Mucosa of descending colon (tissue), 3 donors: ENCODE measurements around the gene ACBD6. TPM values are rescaled to one million over a fixed set of nuclear protein-coding genes. Genes with fewer than 3 reads are reported as not detected.
A peak's percentile ranks its signal among the peaks of the same experiment; 100 is the strongest.

Source experiments
- ATAC-seq: fragments of 200-7000 bp; cut with Tn5 transposase; one replicate; pipeline ENCODE4 v1.9.1; 2020; ENCODE audit warnings: mild to moderate bottlenecking, moderate library complexity
- DNase-seq, 3 donors: peaks; one replicate each; pipeline ENCODE4 v3.0.0-alpha.2; 2020
- H3K36me3 ChIP-seq: fragments of 200-600 bp; one replicate; pipeline ENCODE4 v1.8.0; 2021; ENCODE audit warnings: low read depth, mild to moderate bottlenecking
- H3K4me1 ChIP-seq: fragments of 200-600 bp; one replicate; pipeline ENCODE4 v1.8.0; 2021; ENCODE audit warnings: low read depth, mild to moderate bottlenecking
- H3K4me3 ChIP-seq: fragments of 200-600 bp; one replicate; pipeline ENCODE4 v1.8.0; 2021; ENCODE audit warnings: mild to moderate bottlenecking
- H3K9me3 ChIP-seq: fragments of 200-600 bp; one replicate; pipeline ENCODE4 v1.8.0; 2021; ENCODE audit warnings: mild to moderate bottlenecking
- CTCF ChIP-seq: fragments of 200-600 bp; IDR thresholded peaks from one replicate; pipeline ENCODE4 v1.8.0; 2022; ENCODE audit warnings: antibody characterized with exemption, mild to moderate bottlenecking
- intact Hi-C, 2 donors: fragments of 100-400 bp; cut with DNase I in 1 of 2; cut with micrococcal nuclease in 1 of 2; formaldehyde crosslinking; loops; one replicate each; pipeline versions ENCODE4 v1.11.0 to v1.11.1; 2022; cut with DNase I, micrococcal nuclease
- total RNA-seq, 3 donors: library from RNA; stranded (reverse); fragmentation: NEBNext Ultra II Directional in 2 of 3; extraction: Animal tissue kit (Norgen Biotek cat#: 25700) in 2 of 3; gene quantifications; one replicate each; pipeline versions ENCODE4 v1.2.1 to v1.2.4, GENCODE V29; 2021 to 2023
- donor health status: DM: no; HTN: no; CAD: no; lungs with moderate emphysema.
- donor health status: DM: no; HTN: no; CAD: no.
- donor health status: DM: no; HTN: yes; CAD: no.

Gene ACBD6
- total RNA-seq, 3 donors from 2014 or later = 23.3 to 32.8 (median 25.0) TPM

GRCh38 chr1:180327089-180327488, 175.3 kb downstream of the ACBD6 start:
- DNase-seq = no peak
- H3K4me3 ChIP-seq = no peak overlapping the region
- H3K9me3 ChIP-seq = no peaks in the 10 kb centered on the region
- no peak for TF ChIP-seq CTCF
- no peaks in the 10 kb centered on the region for H3K4me1 ChIP-seq
- H3K36me3 ChIP-seq = no peaks in the 10 kb centered on the region
- intact Hi-C loops = no loop called here
- ATAC-seq = no peak

- no peak for TF ChIP-seq CTCF
These were observed 189.5 kb downstream of the ACBD6 start for GRCh38 chr1:180312926-180313325.

GRCh38 chr1:180311011-180311730, 191.2 kb downstream of the ACBD6 start:
- H3K9me3 ChIP-seq = no peaks in the 10 kb centered on the region
- no peak for TF ChIP-seq CTCF
- intact Hi-C loops = no loop called here
- DNase-seq (no peak), ATAC-seq (peak; percentile 86)
- H3K4me1 ChIP-seq = no peaks in the 10 kb centered on the region
- no peak overlapping the region for H3K4me3 ChIP-seq
- H3K36me3 ChIP-seq = no peaks in the 10 kb centered on the region

More at GRCh38 chr1:180312926-180313325, 189.5 kb downstream of the ACBD6 start:
- intact Hi-C loops = no loop called here
- H3K4me3 ChIP-seq = no peak overlapping the region
- DNase-seq = no peak
- no peaks in the 10 kb centered on the region for H3K4me1 ChIP-seq
- H3K36me3 ChIP-seq = no peaks in the 10 kb centered on the region
- no peak for ATAC-seq
- no peaks in the 10 kb centered on the region for H3K9me3 ChIP-seq

GRCh38 chr1:180310095-180310494, 192.3 kb downstream of the ACBD6 start:
- no peaks in the 10 kb centered on the region for H3K36me3 ChIP-seq
- intact Hi-C loops = no loop called here
- ATAC-seq (peak; percentile 45), DNase-seq (no peak)
- H3K4me1 ChIP-seq = no peaks in the 10 kb centered on the region
- no peak for TF ChIP-seq CTCF
- no peaks in the 10 kb centered on the region for H3K9me3 ChIP-seq
- no peak overlapping the region for H3K4me3 ChIP-seq

GRCh38 chr1:180309338-180309737, 193.0 kb downstream of the ACBD6 start:
- no peak for DNase-seq
- no peak for TF ChIP-seq CTCF
- Histone ChIP-seq H3K4me3 (no peak overlapping the region), H3K9me3 (no peaks in the 10 kb centered on the region), H3K36me3 (no peaks in the 10 kb centered on the region), H3K4me1 (no peaks in the 10 kb centered on the region)
- intact Hi-C loops = no loop called here
- ATAC-seq = peak; percentile 72
